Neuronal stem cell (in vitro differentiated cells): ENCODE measurements around the gene SNRPF.

Experiments
- DNase-seq: peaks from one replicate; pipeline ENCODE4 v3.0.0-alpha.2; 2013; ENCODE audit warnings: low spot score
- H2AFZ ChIP-seq: one replicate; pipeline ENCODE4 v1.6.1; 2013; ENCODE audit warnings: mild to moderate bottlenecking, low read length, inconsistent platforms
- H2AK5ac ChIP-seq: 2 replicates; pipeline ENCODE4 v1.6.1; 2013; ENCODE audit warnings: low read depth, mild to moderate bottlenecking, inconsistent platforms, low read length, moderate library complexity, mixed read lengths
- H2BK120ac ChIP-seq: 2 replicates; pipeline ENCODE4 v1.6.1; 2013; ENCODE audit warnings: low read depth, mild to moderate bottlenecking, inconsistent platforms, low read length, moderate library complexity, mixed read lengths
- H2BK12ac ChIP-seq: one replicate; pipeline ENCODE4 v1.6.1; 2013; ENCODE audit warnings: low read length, inconsistent platforms
- H2BK15ac ChIP-seq: 2 replicates; pipeline ENCODE4 v1.6.1; 2013; ENCODE audit warnings: mild to moderate bottlenecking, low read length, inconsistent platforms, mixed read lengths
- H2BK5ac ChIP-seq: one replicate; pipeline ENCODE4 v1.6.1; 2013; ENCODE audit warnings: inconsistent platforms, mild to moderate bottlenecking, low read length, moderate library complexity
- H3K14ac ChIP-seq: one replicate; pipeline ENCODE4 v1.6.1; 2013; ENCODE audit warnings: low read length, inconsistent platforms
- H3K18ac ChIP-seq: 2 replicates; pipeline ENCODE4 v1.6.1; 2013; ENCODE audit warnings: low read length, inconsistent platforms
- H3K23ac ChIP-seq: 2 replicates; pipeline ENCODE4 v1.6.1; 2013; ENCODE audit warnings: low read depth, mild to moderate bottlenecking, mixed read lengths, low read length, inconsistent platforms; ENCODE audit not compliant: poor library complexity
- H3K27ac ChIP-seq: replicated peaks from 3 replicates; pipeline ENCODE4 v1.5.1; 2013; ENCODE audit warnings: low read length, inconsistent platforms
- H3K27me3 ChIP-seq, 3 experiments: 2 replicates each; pipeline ENCODE4 v1.6.1; 2013; ENCODE audit warnings: low read length in 3 of 3, mild to moderate bottlenecking in 2 of 3, inconsistent platforms in 1 of 3, low read depth in 1 of 3, mixed read lengths in 1 of 3, moderate library complexity in 1 of 3; ENCODE audit not compliant: control insufficient read depth in 3 of 3, insufficient read depth in 3 of 3
- H3K36me3 ChIP-seq, 2 donors: replicated peaks in 1 of 2; 2 replicates each; pipeline ENCODE4 v1.6.1; 2013; ENCODE audit warnings: low read length in 2 of 2; ENCODE audit not compliant: control insufficient read depth in 2 of 2, insufficient read depth in 2 of 2
- H3K4ac ChIP-seq: 2 replicates; pipeline ENCODE4 v1.6.1; 2013; ENCODE audit warnings: inconsistent platforms, mild to moderate bottlenecking, low read length, moderate library complexity
- H3K4me1 ChIP-seq, 2 donors: 1 replicate in 1 of 2; 2 replicates in 1 of 2; pipeline ENCODE4 v1.6.1; 2013; ENCODE audit warnings: low read length in 2 of 2, low read depth in 1 of 2; ENCODE audit not compliant: control insufficient read depth in 2 of 2, insufficient read depth in 1 of 2
- H3K4me2 ChIP-seq: one replicate; pipeline ENCODE4 v1.6.1; 2013; ENCODE audit warnings: mild to moderate bottlenecking, low read length, inconsistent platforms; ENCODE audit not compliant: insufficient read depth, poor library complexity, severe bottlenecking
- H3K4me3 ChIP-seq, 2 donors: 2 replicates each; pipeline ENCODE4 v1.5.1; 2013; ENCODE audit warnings: low read length in 2 of 2, mild to moderate bottlenecking in 2 of 2, inconsistent platforms in 1 of 2, moderate library complexity in 1 of 2
- H3K79me1 ChIP-seq: one replicate; pipeline ENCODE4 v1.6.1; 2013; ENCODE audit warnings: low read depth, mild to moderate bottlenecking, inconsistent platforms, low read length, moderate library complexity
- H3K9ac ChIP-seq: one replicate; pipeline ENCODE4 v1.6.1; 2013; ENCODE audit warnings: mild to moderate bottlenecking, low read depth, low read length, inconsistent platforms; ENCODE audit not compliant: poor library complexity
- H3K9me3 ChIP-seq, 2 donors: replicated peaks in 1 of 2; 2 replicates each; pipeline versions ENCODE3 to v1.6.1; 2013; ENCODE audit warnings: low read length in 2 of 2, mild to moderate bottlenecking in 2 of 2, inconsistent platforms in 1 of 2, low read depth in 1 of 2, mixed read lengths in 1 of 2, moderate library complexity in 1 of 2; ENCODE audit not compliant: control insufficient read depth in 2 of 2, insufficient read depth in 1 of 2
- H4K8ac ChIP-seq: one replicate; pipeline ENCODE4 v1.6.1; 2013; ENCODE audit warnings: low read depth, mild to moderate bottlenecking, inconsistent platforms, low read length, moderate library complexity
- H4K91ac ChIP-seq: one replicate; pipeline ENCODE4 v1.6.1; 2013; ENCODE audit warnings: low read length, low read depth, mild to moderate bottlenecking, inconsistent platforms; ENCODE audit not compliant: poor library complexity
- WGBS, 2 donors: extraction: QIAGEN DNeasy Blood & Tissue Kit; methylation state at CpG; one replicate each; pipeline ENCODE4 v1.1.7; 2013; ENCODE audit warnings: missing lambda C conversion rate in 2 of 2, mixed read lengths in 1 of 2; ENCODE audit not compliant: insufficient read length in 2 of 2, insufficient replicate concordance in 1 of 2; ENCODE audit errors: extremely low coverage in 2 of 2; 5-methylcytosine and 5-hydroxymethylcytosine counted together

The SNRPF gene

DNA sequence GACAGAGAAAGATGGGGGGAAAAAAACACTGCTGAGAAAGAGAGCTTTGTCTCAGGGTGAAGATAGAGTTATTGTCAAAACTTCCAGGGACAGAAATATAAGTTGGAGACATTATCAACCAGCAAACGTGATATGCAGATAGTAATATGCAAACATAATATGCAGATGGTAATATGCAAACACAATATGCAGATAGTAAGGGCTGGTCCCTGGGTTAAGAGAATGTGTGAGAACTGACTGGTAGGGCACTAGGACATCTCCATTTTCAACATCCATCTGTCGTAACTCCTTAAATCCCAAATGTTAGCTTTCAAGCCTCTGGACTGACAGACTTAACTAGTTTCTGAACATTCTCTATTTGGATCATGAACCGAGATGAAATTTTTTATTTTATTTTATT, 32.2 kb downstream of the SNRPF start:
- no CpG with 5 or more reads among the region's 3 CpGs for WGBS, 2 donors

GRCh38 chr12:95896846-95897245, 38.1 kb downstream of the SNRPF start:
- Histone ChIP-seq H3K36me3 (no peaks in the 10 kb centered on the region), H3K4ac (no peak overlapping the region), H3K4me2 (no peak overlapping the region), H4K8ac (no peak overlapping the region), H3K4me3 (no peak overlapping the region), H3K27me3 (no peaks in the 10 kb centered on the region), H3K18ac (no peak overlapping the region), H3K9me3 (no peaks in the 10 kb centered on the region), H2BK12ac (no peak overlapping the region), H2AK5ac (no peak overlapping the region), H3K14ac (no peak overlapping the region), H3K27ac (no peak overlapping the region), H2BK120ac (no peak overlapping the region), H3K79me1 (no peaks in the 10 kb centered on the region), H2BK15ac (no peak overlapping the region), H4K91ac (no peak overlapping the region), H3K4me1 (no peaks in the 10 kb centered on the region), H2AFZ (no peak overlapping the region), H3K23ac (no peak overlapping the region), H2BK5ac (no peak overlapping the region), H3K9ac (no peak overlapping the region)
- WGBS, 2 donors: no CpG with 5 or more reads among the region's 4 CpGs
- DNase-seq: no peak

More for the DNA sequence above, 32.2 kb downstream of the SNRPF start:
- H3K14ac ChIP-seq: no peak overlapping the region
- H2AFZ ChIP-seq: no peak overlapping the region
- H3K4me3 ChIP-seq: no peak overlapping the region
- H3K79me1 ChIP-seq: no peaks in the 10 kb centered on the region
- no peak overlapping the region for H3K27ac ChIP-seq
- no peak overlapping the region for H3K9ac ChIP-seq
- H3K4ac ChIP-seq: no peak overlapping the region
- H3K4me1 ChIP-seq: no peaks in the 10 kb centered on the region
- no peak overlapping the region for H3K23ac ChIP-seq
- H4K8ac ChIP-seq: no peak overlapping the region
- no peak overlapping the region for H3K4me2 ChIP-seq
- no peak overlapping the region for H2BK15ac ChIP-seq
- no peak overlapping the region for H3K18ac ChIP-seq
- H2AK5ac ChIP-seq: no peak overlapping the region
- DNase-seq: no peak
- no peaks in the 10 kb centered on the region for H3K36me3 ChIP-seq
- H2BK120ac ChIP-seq: no peak overlapping the region
- H4K91ac ChIP-seq: no peak overlapping the region
- H2BK5ac ChIP-seq: no peak overlapping the region
- no peaks in the 10 kb centered on the region for H3K27me3 ChIP-seq
- H2BK12ac ChIP-seq: no peak overlapping the region
- no peaks in the 10 kb centered on the region for H3K9me3 ChIP-seq

DNA sequence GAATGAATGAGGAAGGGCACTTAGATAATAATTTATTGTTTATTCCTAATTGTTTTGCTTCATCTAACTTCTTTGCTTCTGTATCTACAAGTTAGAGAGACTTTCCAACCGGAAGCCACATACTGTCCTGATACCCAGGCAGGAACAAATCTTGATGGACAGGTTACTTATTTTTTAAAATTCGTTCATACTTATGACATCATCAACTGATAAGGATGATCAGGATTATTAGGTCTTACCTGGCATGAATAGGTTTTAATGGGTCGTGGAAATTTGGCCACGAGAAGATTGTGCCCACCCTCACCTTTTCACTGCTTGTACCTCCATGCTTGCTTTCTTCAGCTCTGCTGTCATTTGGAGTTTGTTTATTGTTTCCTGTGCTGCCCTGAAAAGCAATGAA, 39.3 kb downstream of the SNRPF start:
- Histone ChIP-seq H3K23ac (no peak overlapping the region), H3K79me1 (no peaks in the 10 kb centered on the region), H3K9ac (no peak overlapping the region), H2BK15ac (no peak overlapping the region), H3K27ac (no peak overlapping the region), H3K27me3 (no peaks in the 10 kb centered on the region), H3K4me2 (no peak overlapping the region), H2AFZ (no peak overlapping the region), H3K14ac (no peak overlapping the region), H3K4me1 (no peaks in the 10 kb centered on the region), H3K4ac (no peak overlapping the region), H3K9me3 (no peaks in the 10 kb centered on the region), H3K36me3 (no peaks in the 10 kb centered on the region), H2BK120ac (no peak overlapping the region), H4K91ac (no peak overlapping the region), H2AK5ac (no peak overlapping the region), H2BK12ac (no peak overlapping the region), H3K4me3 (no peak overlapping the region), H4K8ac (no peak overlapping the region), H3K18ac (no peak overlapping the region), H2BK5ac (no peak overlapping the region)
- no peak for DNase-seq
- WGBS, 2 donors: no CpG with 5 or more reads among the region's 4 CpGs

GRCh38 chr12:95908573-95908972, 49.8 kb downstream of the SNRPF start:
- DNase-seq: no peak
- Histone ChIP-seq H3K4me3 (no peak overlapping the region), H2BK12ac (no peak overlapping the region)

More at GRCh38 chr12:95908573-95908972, 49.8 kb downstream of the SNRPF start:
- Histone ChIP-seq H3K23ac (no peak overlapping the region), H3K9ac (no peak overlapping the region), H2BK120ac (no peak overlapping the region), H3K79me1 (no peaks in the 10 kb centered on the region), H3K9me3 (no peaks in the 10 kb centered on the region), H3K4me1 (no peaks in the 10 kb centered on the region), H4K8ac (no peak overlapping the region), H3K18ac (no peak overlapping the region), H3K4ac (no peak overlapping the region), H2BK5ac (no peak overlapping the region), H3K27ac (no peak overlapping the region), H2BK15ac (no peak overlapping the region), H2AFZ (no peak overlapping the region), H3K4me2 (no peak overlapping the region), H3K36me3 (no peaks in the 10 kb centered on the region), H3K27me3 (no peaks in the 10 kb centered on the region), H4K91ac (no peak overlapping the region), H3K14ac (no peak overlapping the region), H2AK5ac (no peak overlapping the region)
